ENCODE measurements around the gene FBXL7.

FBXL7 gene

DNA sequence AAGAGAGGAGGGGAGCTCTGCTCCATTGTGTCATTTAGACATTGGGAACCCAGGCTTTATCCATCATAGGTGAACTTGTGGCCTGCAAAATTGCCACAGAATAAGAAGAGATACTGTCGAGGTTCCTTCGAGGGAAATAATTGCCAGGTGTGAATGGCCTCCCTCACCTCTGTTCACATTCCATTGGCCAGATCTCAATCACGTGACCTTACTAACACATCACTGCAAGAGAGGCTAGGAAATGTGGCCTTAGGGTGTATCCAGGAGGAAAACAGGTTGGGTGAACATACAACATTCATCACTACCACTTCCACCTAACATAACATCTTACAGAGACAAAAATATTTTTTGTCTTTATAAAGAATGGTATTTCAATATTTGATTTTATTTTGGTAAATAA lies 182.1 kb downstream of the FBXL7 start:
- no peak for DNase-seq

- DNase-seq, result no peak
These were observed 182.6 kb downstream of the FBXL7 start for GRCh38 chr5:15682566-15682965.

- DNase-seq, result no peak
These were observed 183.4 kb downstream of the FBXL7 start for GRCh38 chr5:15683332-15683731.

- DNase-seq, result no peak
These were observed 187.4 kb downstream of the FBXL7 start for GRCh38 chr5:15687401-15687800.

GRCh38 chr5:15689836-15690235 lies 189.9 kb downstream of the FBXL7 start:
- DNase-seq, result no peak

- DNase-seq, result no peak
These were observed 190.6 kb downstream of the FBXL7 start for GRCh38 chr5:15690611-15691010.

GRCh38 chr5:15691521-15691920 lies 191.5 kb downstream of the FBXL7 start:
- no peak for DNase-seq

DNA sequence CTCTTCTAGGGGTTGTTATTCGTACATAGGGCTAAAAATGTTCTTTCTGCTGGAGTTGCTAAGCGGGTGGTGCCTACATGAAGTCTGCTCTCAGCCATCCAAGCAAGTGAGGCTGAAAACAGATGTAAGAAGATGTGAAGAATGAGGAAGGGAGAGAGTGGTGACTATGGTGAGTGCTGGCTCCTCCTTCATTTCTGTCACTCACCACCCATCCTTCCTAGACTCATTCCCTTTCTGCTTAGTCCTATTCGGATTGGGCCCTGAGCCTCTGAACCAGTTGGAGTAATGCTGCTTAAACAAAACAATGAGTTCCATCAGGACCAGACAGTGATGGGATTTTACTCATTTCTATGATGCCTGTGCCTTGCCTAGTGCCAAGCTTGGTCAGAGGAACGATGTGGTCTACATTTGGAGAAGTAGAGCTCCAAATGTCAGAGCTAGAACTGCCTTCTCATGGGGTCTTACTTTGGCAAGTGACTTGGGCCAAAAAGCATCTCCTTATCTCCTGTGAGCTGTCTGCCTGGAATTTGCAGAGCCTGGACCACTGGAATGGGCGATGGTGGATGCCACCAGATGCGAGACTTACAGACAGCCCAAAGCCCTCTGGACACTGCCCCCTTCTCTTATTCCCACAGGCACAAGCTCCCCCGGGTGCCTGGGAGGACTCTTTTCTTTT lies 192.9 kb downstream of the FBXL7 start:
- DNase-seq, result no peak

DNA sequence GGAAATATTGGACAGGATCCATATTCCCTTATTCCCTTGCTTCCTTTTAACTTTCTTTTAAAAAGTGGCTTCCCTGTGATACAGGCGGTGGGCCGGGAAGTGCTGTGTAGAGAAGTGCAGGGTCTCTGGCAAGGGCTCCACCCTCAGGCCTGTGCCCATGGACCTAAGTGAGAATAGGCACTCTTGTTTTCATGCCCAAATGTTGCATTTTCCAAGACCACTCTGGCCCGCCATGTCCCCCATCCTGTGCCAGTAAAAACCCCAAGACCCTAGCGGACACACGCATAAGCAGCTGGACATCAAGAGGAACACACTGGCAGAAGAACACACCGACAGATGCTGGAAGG lies 193.4 kb downstream of the FBXL7 start:
- no peak for DNase-seq

DNA sequence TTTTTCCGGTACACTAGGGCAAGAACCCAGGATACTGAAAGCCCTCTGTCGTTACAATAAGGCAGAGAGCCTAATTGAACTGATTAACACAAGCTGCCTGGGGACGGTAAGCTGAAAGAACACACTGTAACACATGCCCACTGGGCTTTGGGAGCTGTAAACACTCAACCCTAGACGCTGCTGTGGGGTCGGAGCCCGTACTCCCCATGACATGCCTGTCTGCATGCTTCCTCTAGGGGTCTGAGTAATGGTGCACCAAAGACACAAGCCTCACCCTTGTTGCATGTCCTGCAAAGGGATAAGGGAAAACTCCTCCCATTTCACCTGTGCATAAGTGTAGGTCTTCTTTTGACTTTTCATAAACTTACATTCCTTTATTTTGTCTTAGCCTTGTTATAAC lies 194.0 kb downstream of the FBXL7 start:
- no peak for DNase-seq

GRCh38 chr5:15694696-15695214 lies 194.8 kb downstream of the FBXL7 start:
- DNase-seq, result no peak

DNA sequence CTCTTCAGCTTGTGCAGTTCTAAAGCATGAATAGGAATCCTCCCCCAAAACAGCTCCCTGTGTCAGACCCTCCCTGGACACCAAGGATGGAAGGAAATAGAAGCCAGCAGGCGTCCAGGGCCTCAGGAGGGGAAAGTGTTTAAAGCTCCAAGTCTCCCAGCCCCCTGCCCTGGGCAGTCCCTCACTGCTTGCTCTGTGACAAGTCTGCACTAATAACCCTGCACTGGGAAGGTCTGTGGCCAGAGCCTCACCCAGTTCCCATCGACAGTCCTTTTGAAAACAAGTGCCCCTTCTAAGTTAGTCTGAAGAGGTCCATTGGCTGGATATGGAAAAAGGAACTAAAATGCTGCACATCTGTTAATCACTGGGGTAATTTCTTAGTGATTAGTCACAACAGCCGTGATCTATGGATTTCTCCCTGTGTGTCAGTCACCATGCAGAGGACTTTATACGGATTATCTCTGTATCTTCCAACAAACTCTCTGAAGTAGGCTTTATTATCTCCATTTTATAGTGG lies 195.3 kb downstream of the FBXL7 start:
- DNase-seq, result no peak

- DNase-seq, result no peak
These were observed 200.4 kb downstream of the FBXL7 start for GRCh38 chr5:15700373-15700772.

DNA sequence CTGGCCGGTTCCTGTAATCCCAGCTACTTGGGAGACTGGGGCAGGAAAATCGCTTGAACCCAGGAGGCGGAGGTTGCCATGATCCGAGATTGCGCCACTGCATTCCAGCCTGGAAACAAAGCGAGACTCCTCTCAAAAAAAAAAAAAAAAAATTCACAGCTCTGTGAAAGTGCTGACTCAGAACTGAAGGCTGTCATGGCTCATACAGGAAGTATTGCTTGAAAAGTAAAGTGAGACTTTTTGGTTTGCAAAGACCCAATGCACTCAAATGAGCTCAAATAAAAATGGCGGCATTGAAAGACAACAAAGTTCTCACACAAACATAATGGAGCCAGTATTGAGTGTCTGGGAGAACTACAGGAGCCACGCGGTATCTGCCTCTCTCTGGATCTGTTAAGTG lies 202.1 kb downstream of the FBXL7 start:
- no peak for DNase-seq

GRCh38 chr5:15703901-15704300 lies 203.9 kb downstream of the FBXL7 start:
- no peak for DNase-seq

DNA sequence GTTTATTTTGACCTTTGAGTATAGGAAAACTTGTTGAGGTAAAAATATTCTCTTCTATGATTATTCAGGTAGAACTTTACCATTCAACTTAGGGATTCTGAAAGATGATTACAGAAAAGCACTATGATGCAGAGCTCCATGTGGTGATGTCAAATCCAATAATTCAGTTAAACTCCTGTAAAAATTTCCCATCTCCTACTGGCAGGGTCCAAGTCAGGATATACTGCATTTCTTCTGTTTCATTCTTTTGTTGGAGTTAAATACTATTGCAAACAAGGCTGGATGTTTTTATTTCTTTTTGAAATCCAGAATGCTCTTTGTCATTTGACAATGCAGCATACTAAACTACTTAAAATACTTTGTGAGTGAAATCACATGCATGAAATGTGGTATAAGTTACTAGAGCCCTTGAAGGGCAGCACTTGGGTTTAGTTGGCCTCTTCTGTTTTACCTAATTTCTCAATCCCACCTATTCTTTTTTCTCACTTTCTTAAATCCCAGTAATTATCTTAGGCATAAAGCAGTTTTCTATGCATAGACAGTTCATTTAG lies 204.5 kb downstream of the FBXL7 start:
- DNase-seq, result no peak

- DNase-seq, result no peak
These were observed 207.7 kb downstream of the FBXL7 start for GRCh38 chr5:15707631-15708030.

DNA sequence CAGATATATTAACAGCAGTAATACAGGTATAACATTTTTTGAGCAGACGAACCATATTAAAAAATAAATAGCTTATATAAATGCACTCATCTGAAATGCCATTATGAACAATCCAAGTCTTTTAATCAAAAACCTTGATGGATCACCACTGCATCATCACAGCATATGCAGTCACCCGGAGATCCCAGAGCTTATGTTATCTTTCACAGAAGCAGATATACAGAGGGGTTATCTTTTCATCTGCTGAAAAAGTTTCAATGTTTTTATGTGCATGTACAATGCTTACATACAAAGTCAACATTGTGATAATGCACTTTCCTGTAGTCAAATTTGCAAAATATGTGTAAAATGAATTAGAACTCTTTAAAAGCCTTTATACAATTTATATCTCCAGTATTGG lies 211.9 kb downstream of the FBXL7 start:
- no peak for DNase-seq

GRCh38 chr5:15715535-15715934 lies 215.6 kb downstream of the FBXL7 start:
- no peak for DNase-seq

DNA sequence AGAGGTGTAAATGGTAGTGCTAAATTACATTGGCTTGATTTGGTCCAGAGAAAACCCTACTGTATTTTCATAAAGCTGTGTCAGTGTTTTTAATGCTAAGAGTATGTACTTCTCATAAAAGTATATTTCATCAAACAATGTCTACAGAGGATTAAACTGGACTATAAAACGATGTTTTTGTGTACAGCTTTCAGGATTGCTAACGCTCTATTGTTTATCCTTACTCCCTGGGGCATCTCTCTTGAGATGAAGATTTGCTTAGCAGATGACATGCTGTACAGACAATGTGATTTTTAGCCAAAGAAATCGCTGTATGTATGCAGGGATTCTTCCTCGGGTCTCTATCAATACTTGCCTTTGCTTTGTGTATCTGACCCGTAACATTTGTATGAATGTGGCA lies 216.0 kb downstream of the FBXL7 start:
- DNase-seq, result no peak

DNA sequence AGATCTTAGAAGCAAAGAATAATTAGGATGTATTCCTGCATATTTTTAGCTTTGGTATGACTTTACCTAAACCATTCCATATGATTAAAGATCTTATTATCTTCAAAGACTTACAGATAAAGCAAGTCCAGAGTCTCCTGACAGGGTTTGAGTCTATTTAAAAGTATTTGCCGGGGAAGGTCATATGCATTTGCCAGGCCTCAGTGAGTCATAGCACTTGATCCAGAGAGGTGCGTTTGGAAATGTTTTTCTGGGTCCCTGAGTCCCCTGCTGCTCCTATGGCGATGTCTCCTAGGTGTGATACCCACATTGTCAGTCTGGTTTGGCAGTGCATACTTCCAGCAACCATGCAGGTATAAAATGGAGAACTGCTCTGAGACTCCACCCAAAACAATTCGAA lies 217.0 kb downstream of the FBXL7 start:
- no peak for DNase-seq

DNA sequence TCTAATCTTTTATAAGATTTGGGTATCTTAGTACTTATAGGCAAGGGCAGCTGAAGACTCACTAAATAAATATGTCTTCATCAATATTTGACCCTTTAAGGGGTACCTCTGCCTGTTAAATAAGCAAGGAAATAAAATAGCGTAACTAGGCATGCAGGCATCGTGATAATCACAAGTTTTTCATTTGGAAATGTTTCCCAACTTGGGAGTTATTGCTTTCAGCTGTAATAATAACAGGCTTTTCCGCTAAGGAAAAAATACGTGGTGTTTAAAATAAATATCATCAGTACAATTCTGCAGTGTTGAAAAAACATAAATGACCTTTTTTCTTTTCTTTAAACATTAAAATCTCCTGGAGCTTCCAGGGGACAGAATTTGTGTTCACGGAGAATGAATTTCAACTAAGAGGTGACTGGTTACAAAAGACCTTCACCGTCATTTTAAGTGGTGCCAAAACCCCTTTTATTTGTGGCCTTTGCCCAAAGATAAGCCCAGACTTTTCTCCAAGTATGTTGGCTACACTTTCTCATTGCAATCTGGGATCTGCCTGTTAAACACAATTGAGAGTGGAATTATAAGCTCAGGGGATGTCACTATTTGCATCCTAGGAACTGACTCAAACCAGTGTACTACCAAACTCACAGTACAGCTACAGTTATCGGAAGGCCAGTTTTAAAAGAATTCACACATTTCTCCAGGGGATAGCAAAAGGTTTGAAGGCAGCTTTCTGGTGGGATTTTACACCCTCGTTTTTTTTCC lies 218.6 kb downstream of the FBXL7 start:
- no peak for DNase-seq

GRCh38 chr5:15719784-15720183 lies 219.8 kb downstream of the FBXL7 start:
- no peak for DNase-seq

- no peak for DNase-seq
These were observed 220.5 kb downstream of the FBXL7 start for GRCh38 chr5:15720515-15720914.

All from activated CD4-positive, CD25-positive, alpha-beta regulatory T cell treated with anti-CD3 and anti-CD28 coated beads, Interleukin-2, amount 50 U/mL, for 72 hours (primary cell).